ENCODE results near the gene MAL.
A peak's percentile ranks its signal among the peaks of the same experiment; 100 is the strongest.

Gene MAL

GRCh38 chr2:95039978-95040377, 14.5 kb downstream of the MAL start:
- in situ Hi-C loops (cut with HindIII; ENCODE audit: low sequenced_read_pairs): no loop called here
- H3K4me3 ChIP-seq (ENCODE audit: low read depth, low read length): no peak overlapping the region
- no peak for TF ChIP-seq CTCF (IDR thresholded peaks at IDR 0.05; ENCODE audit: low read depth, low read length)
- DNase-seq (ENCODE audit: low read depth, low spot score): no peak

- H3K4me3 ChIP-seq (ENCODE audit: low read depth, low read length): no peak overlapping the region
- DNase-seq (ENCODE audit: low read depth, low spot score): no peak
- no peak for TF ChIP-seq CTCF (IDR thresholded peaks at IDR 0.05; ENCODE audit: low read depth, low read length)
- in situ Hi-C loops (cut with HindIII; ENCODE audit: low sequenced_read_pairs): no loop called here
These were observed 14.9 kb downstream of the MAL start for GRCh38 chr2:95040426-95040825.

GRCh38 chr2:95041060-95041823, 15.7 kb downstream of the MAL start:
- no peak for DNase-seq (ENCODE audit: low read depth, low spot score)
- H3K4me3 ChIP-seq (ENCODE audit: low read depth, low read length): no peak overlapping the region
- in situ Hi-C loops (cut with HindIII; ENCODE audit: low sequenced_read_pairs): no loop called here
- TF ChIP-seq CTCF (IDR thresholded peaks at IDR 0.05; ENCODE audit: low read depth, low read length): no peak

- DNase-seq (ENCODE audit: low read depth, low spot score): no peak
- TF ChIP-seq CTCF (IDR thresholded peaks at IDR 0.05; ENCODE audit: low read depth, low read length): no peak
- no peak overlapping the region for H3K4me3 ChIP-seq (ENCODE audit: low read depth, low read length)
- in situ Hi-C loops (cut with HindIII; ENCODE audit: low sequenced_read_pairs): no loop called here
These were observed 16.4 kb downstream of the MAL start for GRCh38 chr2:95041824-95042442.

GRCh38 chr2:95042472-95043271, 17.2 kb downstream of the MAL start:
- no peak for TF ChIP-seq CTCF (IDR thresholded peaks at IDR 0.05; ENCODE audit: low read depth, low read length)
- in situ Hi-C loops (cut with HindIII; ENCODE audit: low sequenced_read_pairs): no loop called here
- DNase-seq (ENCODE audit: low read depth, low spot score): no peak
- no peak overlapping the region for H3K4me3 ChIP-seq (ENCODE audit: low read depth, low read length)

- in situ Hi-C loops (cut with HindIII; ENCODE audit: low sequenced_read_pairs): no loop called here
- TF ChIP-seq CTCF (IDR thresholded peaks at IDR 0.05; ENCODE audit: low read depth, low read length): no peak
- H3K4me3 ChIP-seq (ENCODE audit: low read depth, low read length): no peak overlapping the region
- DNase-seq (ENCODE audit: low read depth, low spot score): peak; percentile 71
These were observed 18.0 kb downstream of the MAL start for GRCh38 chr2:95043300-95044093.
